ENCODE data around the gene ANKRD13C.

GRCh38 chr1:70220517-70221237, 133.8 kb downstream of the ANKRD13C start:
- TF ChIP-seq CTCF (conservative IDR thresholded peaks at IDR 0.05; ENCODE audit: low read depth, low read length) = no peak
- TF ChIP-seq CEBPB (IDR thresholded peaks at IDR 0.05; ENCODE audit: low read depth, low read length) = no peak
- TF ChIP-seq MAFK (IDR thresholded peaks at IDR 0.05; ENCODE audit: low read depth, low read length) = no peak
- TF ChIP-seq SMC3 (IDR thresholded peaks at IDR 0.05; ENCODE audit: low read depth, low read length) = no peak
- no peak for TF ChIP-seq POLR2A (IDR thresholded peaks at IDR 0.05; ENCODE audit: low read depth, low read length)
- no peak for TF ChIP-seq RCOR1 (IDR thresholded peaks at IDR 0.05; ENCODE audit: insufficient replicate concordance, low read length)
- TF ChIP-seq RFX5 (IDR thresholded peaks at IDR 0.05; ENCODE audit: low read depth, low read length) = no peak
- no peak for TF ChIP-seq MAZ (IDR thresholded peaks at IDR 0.05; ENCODE audit: borderline replicate concordance, low read depth, low read length)
- TF ChIP-seq RAD21 (IDR thresholded peaks at IDR 0.05; ENCODE audit: low read length) = no peak
- no peak for TF ChIP-seq ELK1 (IDR thresholded peaks at IDR 0.05; ENCODE audit: borderline replicate concordance, low read depth, low read length)
- no peak for TF ChIP-seq CHD1 (IDR thresholded peaks at IDR 0.05; ENCODE audit: low read depth, low read length)
- TF ChIP-seq NFE2L2 (IDR thresholded peaks at IDR 0.05; ENCODE audit: low read depth, low read length) = no peak
- TF ChIP-seq MXI1 (IDR thresholded peaks at IDR 0.05; ENCODE audit: borderline replicate concordance, low read depth, low read length) = no peak
